ENCODE measurements around the gene CNN2.
A peak's percentile ranks its signal among the peaks of the same experiment; 100 is the strongest.

CNN2 gene

GRCh38 chr19:1070931-1071791, 44.8 kb downstream of the CNN2 start:
- peaks cover 39% of the 10 kb centered on the region for H3K4me1 Mint-ChIP-seq (ENCODE audit: low read depth)
- peak overlapping the region; percentile 75 for H3K27ac Mint-ChIP-seq
- H3K27me3 Mint-ChIP-seq (ENCODE audit: low read depth) = no peaks in the 10 kb centered on the region
- peaks cover 51% of the 10 kb centered on the region for H3K36me3 Mint-ChIP-seq (ENCODE audit: low read depth)
- H3K4me3 Mint-ChIP-seq = peak overlapping the region; percentile 83
- no peaks in the 10 kb centered on the region for H3K9me3 Mint-ChIP-seq
- DNase-seq (ENCODE audit: low spot score) = no peak

GRCh38 chr19:1072371-1073015, 46.1 kb downstream of the CNN2 start:
- Mint-ChIP-seq H3K36me3 (ENCODE audit: low read depth) (peaks cover 61% of the 10 kb centered on the region), H3K4me1 (ENCODE audit: low read depth) (peaks cover 45% of the 10 kb centered on the region), H3K4me3 (peak overlapping the region; percentile 83), H3K27ac (peak overlapping the region; percentile 75), H3K9me3 (no peaks in the 10 kb centered on the region), H3K27me3 (ENCODE audit: low read depth) (no peaks in the 10 kb centered on the region)
- DNase-seq (ENCODE audit: low spot score) = no peak

- Mint-ChIP-seq H3K4me3 (peak overlapping the region; percentile 34), H3K9me3 (no peaks in the 10 kb centered on the region), H3K4me1 (ENCODE audit: low read depth) (peaks cover 45% of the 10 kb centered on the region), H3K27me3 (ENCODE audit: low read depth) (no peaks in the 10 kb centered on the region), H3K27ac (peak overlapping the region; percentile 55), H3K36me3 (ENCODE audit: low read depth) (peaks cover 66% of the 10 kb centered on the region)
- no peak for DNase-seq (ENCODE audit: low spot score)
Measured at GRCh38 chr19:1073063-1073955, 46.9 kb downstream of the CNN2 start.

GRCh38 chr19:1073956-1074517, 47.6 kb downstream of the CNN2 start:
- H3K36me3 Mint-ChIP-seq (ENCODE audit: low read depth) = peaks cover 62% of the 10 kb centered on the region
- H3K4me3 Mint-ChIP-seq = peak overlapping the region; percentile 69
- no peak for DNase-seq (ENCODE audit: low spot score)
- no peaks in the 10 kb centered on the region for H3K9me3 Mint-ChIP-seq
- H3K4me1 Mint-ChIP-seq (ENCODE audit: low read depth) = peaks cover 41% of the 10 kb centered on the region
- peak overlapping the region; percentile 79 for H3K27ac Mint-ChIP-seq
- no peaks in the 10 kb centered on the region for H3K27me3 Mint-ChIP-seq (ENCODE audit: low read depth)

- peak; percentile 71 for DNase-seq (ENCODE audit: low spot score)
- Mint-ChIP-seq H3K36me3 (ENCODE audit: low read depth) (peaks cover 62% of the 10 kb centered on the region), H3K27ac (peak overlapping the region; percentile 93), H3K4me3 (peak overlapping the region; percentile 76), H3K27me3 (ENCODE audit: low read depth) (no peaks in the 10 kb centered on the region), H3K9me3 (no peaks in the 10 kb centered on the region), H3K4me1 (ENCODE audit: low read depth) (peaks cover 35% of the 10 kb centered on the region)
Measured at GRCh38 chr19:1074544-1075283, 48.3 kb downstream of the CNN2 start.

- H3K9me3 Mint-ChIP-seq = no peaks in the 10 kb centered on the region
- peak overlapping the region; percentile 93 for H3K27ac Mint-ChIP-seq
- no peak for DNase-seq (ENCODE audit: low spot score)
- peaks cover 67% of the 10 kb centered on the region for H3K36me3 Mint-ChIP-seq (ENCODE audit: low read depth)
- H3K27me3 Mint-ChIP-seq (ENCODE audit: low read depth) = no peaks in the 10 kb centered on the region
- H3K4me3 Mint-ChIP-seq = peak overlapping the region; percentile 76
- peaks cover 35% of the 10 kb centered on the region for H3K4me1 Mint-ChIP-seq (ENCODE audit: low read depth)
Measured at GRCh38 chr19:1076046-1076386, 49.6 kb downstream of the CNN2 start.

GRCh38 chr19:1076951-1077350, 50.5 kb downstream of the CNN2 start:
- peaks cover 34% of the 10 kb centered on the region for H3K4me1 Mint-ChIP-seq (ENCODE audit: low read depth)

GRCh38 chr19:1079566-1080111, 53.2 kb downstream of the CNN2 start:
- no peaks in the 10 kb centered on the region for H3K27me3 Mint-ChIP-seq (ENCODE audit: low read depth)
- H3K36me3 Mint-ChIP-seq (ENCODE audit: low read depth) = peaks cover 69% of the 10 kb centered on the region
- H3K27ac Mint-ChIP-seq = peak overlapping the region; percentile 64
- peak overlapping the region; percentile 88 for H3K4me3 Mint-ChIP-seq
- no peaks in the 10 kb centered on the region for H3K9me3 Mint-ChIP-seq
- H3K4me1 Mint-ChIP-seq (ENCODE audit: low read depth) = peaks cover 21% of the 10 kb centered on the region
- peak; percentile 72 for DNase-seq (ENCODE audit: low spot score)

More at GRCh38 chr19:1076951-1077350, 50.5 kb downstream of the CNN2 start:
- peak; percentile 93 for DNase-seq (ENCODE audit: low spot score)
- peaks cover 69% of the 10 kb centered on the region for H3K36me3 Mint-ChIP-seq (ENCODE audit: low read depth)
- peak overlapping the region; percentile 93 for H3K27ac Mint-ChIP-seq
- H3K27me3 Mint-ChIP-seq (ENCODE audit: low read depth) = no peaks in the 10 kb centered on the region
- H3K4me3 Mint-ChIP-seq = peak overlapping the region; percentile 88
- no peaks in the 10 kb centered on the region for H3K9me3 Mint-ChIP-seq

GRCh38 chr19:1080360-1081161, 54.2 kb downstream of the CNN2 start:
- Mint-ChIP-seq H3K4me3 (peak overlapping the region; percentile 18), H3K9me3 (no peaks in the 10 kb centered on the region), H3K27me3 (ENCODE audit: low read depth) (no peaks in the 10 kb centered on the region), H3K27ac (peak overlapping the region; percentile 77), H3K4me1 (ENCODE audit: low read depth) (peaks cover 22% of the 10 kb centered on the region), H3K36me3 (ENCODE audit: low read depth) (peaks cover 76% of the 10 kb centered on the region)
- no peak for DNase-seq (ENCODE audit: low spot score)

- Mint-ChIP-seq H3K27me3 (ENCODE audit: low read depth) (no peaks in the 10 kb centered on the region), H3K4me1 (ENCODE audit: low read depth) (peaks cover 19% of the 10 kb centered on the region), H3K9me3 (no peaks in the 10 kb centered on the region), H3K36me3 (ENCODE audit: low read depth) (peaks cover 76% of the 10 kb centered on the region), H3K27ac (peak overlapping the region; percentile 89), H3K4me3 (peak overlapping the region; percentile 5)
- no peak for DNase-seq (ENCODE audit: low spot score)
Measured at GRCh38 chr19:1081301-1082164, 55.1 kb downstream of the CNN2 start.

- Mint-ChIP-seq H3K4me1 (ENCODE audit: low read depth) (peaks cover 14% of the 10 kb centered on the region), H3K27ac (peak overlapping the region; percentile 89)
Measured at GRCh38 chr19:1082165-1082927, 55.9 kb downstream of the CNN2 start.

More at GRCh38 chr19:1082165-1082927, 55.9 kb downstream of the CNN2 start:
- H3K4me3 Mint-ChIP-seq = no peak overlapping the region
- peak; percentile 68 for DNase-seq (ENCODE audit: low spot score)
- no peaks in the 10 kb centered on the region for H3K27me3 Mint-ChIP-seq (ENCODE audit: low read depth)
- H3K36me3 Mint-ChIP-seq (ENCODE audit: low read depth) = peaks cover 68% of the 10 kb centered on the region
- no peaks in the 10 kb centered on the region for H3K9me3 Mint-ChIP-seq

Data from T-helper 2 cell treated with Interferon-gamma antibody and Interleukin-4, amounts not matched to agents 5 μg/mL and 100 μg/mL, for 36 hours (primary cell).